ENCODE measurements around the gene SAFB.

Gene SAFB

GRCh38 chr19:5632657-5633056 lies 9.8 kb downstream of the SAFB start:
- TF ChIP-seq, protein P1, sequence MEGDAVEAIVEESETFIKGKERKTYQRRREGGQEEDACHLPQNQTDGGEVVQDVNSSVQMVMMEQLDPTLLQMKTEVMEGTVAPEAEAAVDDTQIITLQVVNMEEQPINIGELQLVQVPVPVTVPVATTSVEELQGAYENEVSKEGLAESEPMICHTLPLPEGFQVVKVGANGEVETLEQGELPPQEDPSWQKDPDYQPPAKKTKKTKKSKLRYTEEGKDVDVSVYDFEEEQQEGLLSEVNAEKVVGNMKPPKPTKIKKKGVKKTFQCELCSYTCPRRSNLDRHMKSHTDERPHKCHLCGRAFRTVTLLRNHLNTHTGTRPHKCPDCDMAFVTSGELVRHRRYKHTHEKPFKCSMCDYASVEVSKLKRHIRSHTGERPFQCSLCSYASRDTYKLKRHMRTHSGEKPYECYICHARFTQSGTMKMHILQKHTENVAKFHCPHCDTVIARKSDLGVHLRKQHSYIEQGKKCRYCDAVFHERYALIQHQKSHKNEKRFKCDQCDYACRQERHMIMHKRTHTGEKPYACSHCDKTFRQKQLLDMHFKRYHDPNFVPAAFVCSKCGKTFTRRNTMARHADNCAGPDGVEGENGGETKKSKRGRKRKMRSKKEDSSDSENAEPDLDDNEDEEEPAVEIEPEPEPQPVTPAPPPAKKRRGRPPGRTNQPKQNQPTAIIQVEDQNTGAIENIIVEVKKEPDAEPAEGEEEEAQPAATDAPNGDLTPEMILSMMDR (IDR thresholded peaks at IDR 0.05; ENCODE audit: extremely low read depth, insufficient read depth, missing control alignments) = no peak
- in situ Hi-C loops (cut with MboI; ENCODE audit: low pct_unique_long_range_greater_than_20kb, low sequenced_read_pairs, unreplicated experiment) = no loop called here
- DNase-seq (ENCODE audit: low spot score) = no peak

DNA sequence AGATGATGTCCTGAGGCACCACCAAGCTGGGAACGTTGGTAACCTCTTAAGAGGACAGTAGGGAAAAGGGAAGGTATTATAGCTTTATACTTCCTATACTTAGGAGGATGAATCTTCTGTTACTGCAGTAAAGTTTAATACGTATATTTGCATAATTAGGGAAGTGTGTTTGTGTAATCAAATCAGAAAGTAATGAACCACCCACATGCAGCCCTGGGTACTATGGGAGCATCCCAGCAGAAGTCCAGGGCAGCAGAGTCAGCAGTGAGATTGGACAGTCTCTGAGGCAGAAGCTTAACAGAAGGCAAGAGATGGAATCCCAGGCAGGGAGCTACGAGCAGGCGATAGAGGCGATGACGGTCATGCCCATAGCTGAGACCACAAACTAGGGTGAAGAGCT lies 12.5 kb downstream of the SAFB start:
- TF ChIP-seq, protein P1 (IDR thresholded peaks at IDR 0.05; ENCODE audit: extremely low read depth, insufficient read depth, missing control alignments) = no peak
- no peak for DNase-seq (ENCODE audit: low spot score)
- in situ Hi-C loops (cut with MboI; ENCODE audit: low pct_unique_long_range_greater_than_20kb, low sequenced_read_pairs, unreplicated experiment) = no loop called here

DNA sequence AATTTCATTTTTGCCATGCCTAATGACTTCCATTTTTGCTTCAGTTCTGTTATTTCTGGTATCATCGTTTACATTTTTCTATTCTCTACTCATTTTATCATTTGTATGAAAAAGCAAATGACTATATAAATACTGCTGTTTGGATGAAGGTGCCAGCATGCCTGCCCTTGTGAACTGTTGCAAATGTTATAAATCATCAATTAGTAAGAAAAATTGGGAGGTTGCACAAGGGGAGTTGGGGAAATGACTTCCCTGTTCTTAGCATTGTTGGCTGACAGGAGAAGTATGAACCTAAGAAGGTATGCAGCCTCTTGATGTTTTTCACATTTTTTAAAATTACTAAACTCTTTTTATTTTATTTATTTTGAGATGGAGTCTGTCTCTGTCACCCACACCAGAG lies 15.1 kb downstream of the SAFB start:
- DNase-seq (ENCODE audit: low spot score) = no peak
- TF ChIP-seq, protein P1 (IDR thresholded peaks at IDR 0.05; ENCODE audit: extremely low read depth, insufficient read depth, missing control alignments) = no peak
- in situ Hi-C loops (cut with MboI; ENCODE audit: low pct_unique_long_range_greater_than_20kb, low sequenced_read_pairs, unreplicated experiment) = no loop called here

DNA sequence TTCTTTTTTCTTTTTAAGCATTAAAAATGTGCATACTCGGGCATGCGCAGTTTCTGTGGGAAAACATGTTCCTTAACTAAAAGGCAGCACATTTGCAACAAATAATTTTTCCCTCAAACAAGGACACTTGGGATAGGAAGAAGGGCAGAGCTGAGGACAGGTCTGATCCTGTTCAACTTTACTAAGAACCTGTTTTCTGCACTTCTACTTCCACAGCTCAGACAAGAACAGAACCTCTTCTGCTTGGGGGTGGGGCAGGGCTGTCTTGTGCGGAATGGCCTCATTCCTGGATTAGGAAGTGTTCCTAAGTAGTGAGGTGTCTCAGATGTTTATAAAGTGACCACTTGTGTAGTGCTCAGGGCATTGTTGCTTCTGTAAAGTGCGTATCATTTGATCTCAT lies 18.3 kb downstream of the SAFB start:
- DNase-seq (ENCODE audit: low spot score) = no peak
- TF ChIP-seq, protein P1 (IDR thresholded peaks at IDR 0.05; ENCODE audit: extremely low read depth, insufficient read depth, missing control alignments) = no peak
- in situ Hi-C loops (cut with MboI; ENCODE audit: low pct_unique_long_range_greater_than_20kb, low sequenced_read_pairs, unreplicated experiment) = no loop called here

DNA sequence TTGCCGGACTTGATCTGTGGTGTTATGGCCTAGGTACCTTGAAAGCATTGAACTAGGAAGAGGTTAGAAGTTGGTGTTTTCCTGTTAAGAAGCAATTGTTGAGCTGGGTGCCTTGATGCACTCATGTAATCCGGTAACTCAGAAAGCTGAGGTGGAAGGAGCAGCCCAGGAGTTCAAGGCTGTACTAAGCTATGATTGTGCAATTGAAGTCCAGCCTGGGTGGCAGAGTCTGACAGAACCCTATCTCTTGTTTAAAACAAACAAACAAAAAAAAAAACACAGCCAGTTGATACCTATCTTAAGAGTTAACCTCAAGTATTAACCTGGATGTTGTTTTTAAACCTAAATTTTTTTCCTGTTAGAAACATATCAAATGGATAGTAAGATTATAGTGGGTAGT lies 19.3 kb downstream of the SAFB start:
- TF ChIP-seq, protein P1 (IDR thresholded peaks at IDR 0.05; ENCODE audit: extremely low read depth, insufficient read depth, missing control alignments) = no peak
- in situ Hi-C loops (cut with MboI; ENCODE audit: low pct_unique_long_range_greater_than_20kb, low sequenced_read_pairs, unreplicated experiment) = no loop called here
- no peak for DNase-seq (ENCODE audit: low spot score)

DNA sequence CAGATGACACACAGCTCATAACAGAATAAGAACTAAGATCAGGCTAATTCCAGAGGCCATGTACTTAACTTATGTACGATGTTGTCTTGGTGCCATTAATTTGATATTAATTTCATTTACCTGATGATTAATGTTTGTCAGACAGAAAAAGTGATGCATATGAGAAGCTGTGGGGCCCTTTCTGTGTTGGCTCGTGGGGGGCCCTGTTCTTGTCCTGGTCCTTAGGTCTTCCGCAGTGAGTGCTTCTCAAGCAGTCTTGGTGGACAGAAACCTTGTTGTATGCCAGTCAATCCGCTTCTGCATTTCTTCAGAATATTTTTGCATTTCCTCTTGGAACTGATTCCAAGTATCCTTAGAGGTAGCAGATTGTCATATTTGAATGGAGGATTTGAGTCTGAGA lies 20.2 kb downstream of the SAFB start:
- DNase-seq (ENCODE audit: low spot score) = no peak
- in situ Hi-C loops (cut with MboI; ENCODE audit: low pct_unique_long_range_greater_than_20kb, low sequenced_read_pairs, unreplicated experiment) = no loop called here
- TF ChIP-seq, protein P1 (IDR thresholded peaks at IDR 0.05; ENCODE audit: extremely low read depth, insufficient read depth, missing control alignments) = no peak

GRCh38 chr19:5644037-5644436 lies 21.2 kb downstream of the SAFB start:
- DNase-seq (ENCODE audit: low spot score) = no peak
- in situ Hi-C loops (cut with MboI; ENCODE audit: low pct_unique_long_range_greater_than_20kb, low sequenced_read_pairs, unreplicated experiment) = no loop called here
- TF ChIP-seq, protein P1 (IDR thresholded peaks at IDR 0.05; ENCODE audit: extremely low read depth, insufficient read depth, missing control alignments) = no peak

All from GM13977 (cell line).